Fibroblast of lung (primary cell): ENCODE data around the gene VPS35L. TPM values are rescaled to one million over a fixed set of nuclear protein-coding genes. Genes with fewer than 3 reads are reported as not detected.
A peak's percentile ranks its signal among the peaks of the same experiment; 100 is the strongest.

ENCODE experiments used
- DNase-seq, 2 donors: peaks; one replicate each; pipeline versions ENCODE4 v3.0.0 to v3.0.0-alpha.2; 2010; ENCODE audit warnings: low read depth in 2 of 2
- H2AFZ ChIP-seq: 2 replicates; pipeline ENCODE4 v1.5.1; 2012; ENCODE audit warnings: low read length, control low read depth, inconsistent platforms
- H3K27ac ChIP-seq: 2 replicates; pipeline ENCODE4 v1.5.1; 2011; ENCODE audit warnings: low read length, control low read depth; ENCODE audit not compliant: insufficient read depth
- H3K27me3 ChIP-seq: 2 replicates; pipeline ENCODE4 v1.5.1; 2011; ENCODE audit warnings: mild to moderate bottlenecking, low read length; ENCODE audit not compliant: control insufficient read depth, insufficient read depth
- H3K36me3 ChIP-seq: 2 replicates; pipeline ENCODE4 v1.5.1; 2011; ENCODE audit warnings: low read length; ENCODE audit not compliant: control insufficient read depth, insufficient read depth
- H3K4me1 ChIP-seq: 2 replicates; pipeline ENCODE4 v1.5.1; 2011; ENCODE audit warnings: low read length; ENCODE audit not compliant: control insufficient read depth, insufficient read depth; ENCODE audit errors: extremely low read depth
- H3K4me2 ChIP-seq: 2 replicates; pipeline ENCODE4 v1.5.1; 2011; ENCODE audit warnings: low read length, control low read depth; ENCODE audit not compliant: insufficient read depth; ENCODE audit errors: extremely low read depth
- H3K4me3 ChIP-seq, 4 experiments: fragments of 200-600 bp in 1 of 4; sonication (generic) in 1 of 4; replicated peaks in 1 of 4; 2 replicates each; pipeline ENCODE4 v1.5.1; 2011 to 2016; ENCODE audit warnings: low read length in 4 of 4, low read depth in 3 of 4, mild to moderate bottlenecking in 3 of 4, control low read depth in 2 of 4, inconsistent platforms in 1 of 4, mixed read lengths in 1 of 4; ENCODE audit not compliant: insufficient read depth in 1 of 4; ENCODE audit errors: control extremely low read depth in 1 of 4
- H3K79me2 ChIP-seq: 2 replicates; pipeline ENCODE4 v1.5.1; 2012; ENCODE audit warnings: mild to moderate bottlenecking, low read length, inconsistent platforms; ENCODE audit not compliant: control insufficient read depth, insufficient read depth
- H3K9ac ChIP-seq: 2 replicates; pipeline ENCODE4 v1.5.1; 2011; ENCODE audit warnings: mild to moderate bottlenecking, low read length, control low read depth; ENCODE audit not compliant: insufficient read depth
- H3K9me3 ChIP-seq: 2 replicates; pipeline ENCODE4 v1.5.1; 2012; ENCODE audit warnings: low read depth, low read length; ENCODE audit not compliant: control insufficient read depth, insufficient read depth
- H4K20me1 ChIP-seq: 2 replicates; pipeline ENCODE4 v1.5.1; 2011; ENCODE audit warnings: low read length; ENCODE audit not compliant: control insufficient read depth, insufficient read depth; ENCODE audit errors: extremely low read depth
- CTCF ChIP-seq, 2 donors: IDR thresholded peaks in 1 of 2; conservative IDR thresholded peaks in 1 of 2; 1 replicate in 1 of 2; 2 replicates in 1 of 2; pipeline ENCODE4 v1.5.1; 2011 to 2012; ENCODE audit warnings: low read length in 2 of 2, control low read depth in 1 of 2, inconsistent platforms in 1 of 2, low read depth in 1 of 2, mild to moderate bottlenecking in 1 of 2
- EZH2 ChIP-seq: IDR thresholded peaks from 2 replicates; pipeline ENCODE4 v1.5.1; 2012; ENCODE audit warnings: low read length, control low read depth, mild to moderate bottlenecking; ENCODE audit errors: missing control alignments
- polyA plus RNA-seq, 2 donors: library from polyadenylated mRNA; depleted of rRNA in 1 of 2; stranded (reverse) in 1 of 2; unstranded in 1 of 2; fragments of >200 nt; gene quantifications; 2 replicates each; pipeline ENCODE4 v1.2.1, GENCODE V29; 2011 to 2012; ENCODE audit warnings: missing spikeins in 1 of 2
- total RNA-seq: library from RNA; depleted of rRNA; stranded (reverse); fragments of >200 nt; gene quantifications from 2 replicates; pipeline ENCODE4 v1.2.1, GENCODE V29; 2014

VPS35L gene
- total and polyA plus RNA-seq, 2 donors (not counting 1 experiment from before 2014, with no cell fraction given) = 46.7 to 54.7 TPM

GRCh38 chr16:19521471-19522396 lies 33.8 kb upstream of the VPS35L start, which contains the start of gene GDE1:
GDE1 (minus strand) TSS chr16:19522098; CDS start chr16:19521964, 134 bp downstream.
- peak within 1 kb of the TSS; percentile 60 to 89 (median 68) for H3K4me3 ChIP-seq
- peak within 1 kb of the TSS; percentile 74 for H3K9ac ChIP-seq
- peaks cover 30% of the 10 kb centered on the region for H3K79me2 ChIP-seq
- peak within 1 kb of the TSS; percentile 86 for H3K4me2 ChIP-seq
- H3K4me1 ChIP-seq = peaks cover 4% of the 10 kb centered on the region
- peak; percentile 85 for DNase-seq
- no peaks in the 10 kb centered on the region for H3K9me3 ChIP-seq
- no peaks in the 10 kb centered on the region for H3K36me3 ChIP-seq
- no peaks in the 10 kb centered on the region for H4K20me1 ChIP-seq
- peak within 1 kb of the TSS; percentile 76 for H3K27ac ChIP-seq
- H2AFZ ChIP-seq = peak within 1 kb of the TSS; percentile 85
- TF ChIP-seq CTCF (conservative IDR thresholded peaks at IDR 0.05 in 1 of 2, IDR thresholded peaks at IDR 0.05 in 1 of 2; ENCODE audit: low read depth in 1 of 2, low read length in 2 of 2) (peak; percentile 33 to 44), EZH2 (no peak)
- no peaks in the 10 kb centered on the region for H3K27me3 ChIP-seq

GRCh38 chr16:19522397-19522732 lies 33.1 kb upstream of the VPS35L start:
- no peak for TF ChIP-seq CTCF (conservative IDR thresholded peaks at IDR 0.05 in 1 of 2, IDR thresholded peaks at IDR 0.05 in 1 of 2; ENCODE audit: low read depth in 1 of 2, low read length in 2 of 2)
- no peak for TF ChIP-seq EZH2
- no peak overlapping the region for H3K9ac ChIP-seq
- peak overlapping the region; percentile 85 for H2AFZ ChIP-seq
- peak overlapping the region; percentile 15 for H3K27ac ChIP-seq
- no peaks in the 10 kb centered on the region for H4K20me1 ChIP-seq
- H3K27me3 ChIP-seq = no peaks in the 10 kb centered on the region
- H3K4me3 ChIP-seq = peak overlapping the region in 2 of 4 experiments; percentile 23 to 89
- no peak for DNase-seq
- H3K79me2 ChIP-seq = peaks cover 34% of the 10 kb centered on the region
- no peak overlapping the region for H3K4me2 ChIP-seq
- no peaks in the 10 kb centered on the region for H3K9me3 ChIP-seq
- H3K36me3 ChIP-seq = no peaks in the 10 kb centered on the region
- peaks cover 4% of the 10 kb centered on the region for H3K4me1 ChIP-seq

GRCh38 chr16:19522760-19523159 lies 32.7 kb upstream of the VPS35L start:
- H3K27me3 ChIP-seq = no peaks in the 10 kb centered on the region
- H3K9me3 ChIP-seq = no peaks in the 10 kb centered on the region
- no peak overlapping the region for H3K4me3 ChIP-seq
- H3K36me3 ChIP-seq = no peaks in the 10 kb centered on the region
- H3K4me1 ChIP-seq = peaks cover 4% of the 10 kb centered on the region
- no peak for DNase-seq
- TF ChIP-seq EZH2 = no peak
- TF ChIP-seq CTCF (conservative IDR thresholded peaks at IDR 0.05 in 1 of 2, IDR thresholded peaks at IDR 0.05 in 1 of 2; ENCODE audit: low read depth in 1 of 2, low read length in 2 of 2) = no peak
- no peaks in the 10 kb centered on the region for H4K20me1 ChIP-seq
- no peak overlapping the region for H3K27ac ChIP-seq
- H3K79me2 ChIP-seq = peaks cover 34% of the 10 kb centered on the region
- no peak overlapping the region for H2AFZ ChIP-seq
- H3K4me2 ChIP-seq = no peak overlapping the region
- H3K9ac ChIP-seq = no peak overlapping the region
